NCI-H146 treated with DMSO at 0.1 percent for 48 hours (cell line): ENCODE measurements around the gene ROBO4.

Source experiments
- DNase-seq: peaks from one replicate; lab custom pipeline; 2025; ENCODE audit not compliant: unreplicated experiment; lab: John Stamatoyannopoulos, UW

The ROBO4 gene

DNA sequence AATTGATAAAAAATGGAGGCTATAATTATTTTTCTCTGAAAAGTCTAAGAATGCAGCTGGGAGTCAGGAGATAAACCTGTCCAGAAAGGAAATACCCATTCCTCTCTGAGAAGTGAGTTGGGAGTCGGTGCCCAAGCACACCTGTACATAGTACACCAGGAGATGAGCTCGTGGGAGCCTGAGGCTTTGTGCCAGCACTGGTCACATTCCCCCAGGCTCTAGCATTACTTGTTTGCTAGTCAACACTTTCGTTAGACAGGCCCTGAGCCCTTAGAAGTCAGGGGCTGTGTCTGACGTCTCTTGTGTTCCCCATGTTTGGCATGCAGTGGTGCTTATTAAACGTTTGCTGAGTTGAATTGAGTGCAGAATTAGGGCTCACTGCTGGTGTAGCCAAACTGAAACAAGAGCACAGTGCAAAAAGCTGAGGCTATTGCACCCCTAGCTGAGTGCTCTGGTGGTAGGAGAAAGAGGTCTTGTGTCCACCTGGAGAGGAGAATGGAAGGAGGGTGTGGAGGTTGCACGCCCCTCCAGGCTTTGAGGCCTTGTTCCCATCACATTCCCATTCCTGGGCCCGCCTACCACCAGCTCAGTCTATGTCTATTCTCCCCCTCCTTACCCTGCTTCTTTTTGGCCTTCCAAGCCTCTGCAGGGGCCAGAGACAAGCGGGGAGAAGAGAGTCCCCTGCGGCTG, 6.8 kb downstream of the ROBO4 start:
- DNase-seq, result no peak

DNA sequence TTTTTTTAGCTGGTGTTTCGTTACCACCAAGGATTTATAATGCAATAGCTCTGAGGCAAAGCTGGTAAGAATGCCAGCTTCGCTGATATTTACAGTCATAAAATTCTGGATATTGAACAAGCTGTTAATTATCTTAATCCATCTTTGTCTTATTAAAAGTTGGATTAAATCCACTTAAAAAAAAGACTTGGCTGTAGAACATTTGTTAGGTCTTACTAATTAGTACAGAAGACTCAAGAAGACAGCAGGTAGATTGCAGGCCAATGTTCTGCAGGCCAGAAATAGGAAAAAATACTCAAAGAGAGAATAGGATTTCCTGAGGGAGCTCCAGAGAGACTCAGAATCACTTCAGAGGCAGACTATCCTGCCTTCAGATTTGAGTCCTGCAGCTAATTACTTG, 7.5 kb downstream of the ROBO4 start:
- no peak for DNase-seq

DNA sequence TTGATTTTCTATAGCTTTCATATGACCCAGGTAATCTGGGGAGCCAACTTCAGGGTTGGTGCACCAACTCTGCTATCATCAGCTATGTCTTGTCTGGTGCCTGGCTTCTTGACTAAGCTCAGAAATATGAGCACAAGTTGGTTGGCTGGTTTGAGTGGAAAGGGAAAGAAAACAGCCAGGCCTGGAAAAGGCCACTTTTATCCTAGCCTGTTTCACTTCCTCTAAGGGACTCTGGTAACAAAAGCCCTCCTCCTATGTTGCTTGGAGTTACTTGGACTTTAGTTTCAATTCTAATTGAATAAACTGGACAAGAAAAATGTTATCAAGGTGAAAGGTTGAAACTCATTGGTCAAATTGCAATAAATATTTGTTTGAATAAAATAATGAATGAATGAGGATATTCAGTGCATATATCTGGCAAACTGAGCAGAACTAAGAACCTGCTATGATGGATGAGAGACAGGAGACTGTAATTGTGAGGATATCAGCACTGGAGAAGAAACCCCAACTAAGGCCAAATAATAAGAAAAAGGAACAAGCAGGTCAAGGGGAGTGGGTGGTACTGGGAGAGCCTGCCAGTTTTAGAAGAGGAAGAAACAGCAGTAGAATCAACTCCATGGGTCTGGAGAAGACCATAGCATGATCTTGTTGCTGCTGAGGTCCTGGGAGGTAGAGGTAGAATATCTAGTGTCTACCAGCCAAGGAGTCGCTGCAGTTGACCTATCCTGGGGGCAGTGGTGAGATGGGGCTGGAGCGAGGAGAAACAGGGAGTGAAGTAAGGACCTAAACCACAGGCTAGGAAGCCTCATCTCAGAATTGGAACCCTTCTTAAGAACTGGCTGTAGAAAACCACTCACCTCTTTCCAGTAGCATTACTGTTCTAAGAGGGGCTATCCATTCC, 8.2 kb downstream of the ROBO4 start:
- no peak for DNase-seq

DNA sequence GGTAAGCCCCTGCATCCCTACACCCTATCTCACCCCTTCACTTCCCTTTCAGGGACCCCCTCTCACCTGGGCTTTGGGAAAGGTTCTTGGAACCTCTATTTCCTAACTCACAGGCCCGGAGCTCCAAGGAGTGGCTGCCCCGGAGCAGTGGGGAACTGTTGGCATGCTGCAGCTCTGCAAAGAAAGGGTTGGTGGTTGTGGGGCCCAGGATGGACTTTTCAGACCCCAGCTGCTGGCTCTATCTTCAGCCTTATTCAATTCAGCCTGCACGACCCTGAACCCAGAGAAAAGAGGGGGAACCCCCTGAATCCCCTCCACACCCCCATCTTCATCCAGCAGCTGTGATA, 10.0 kb downstream of the ROBO4 start:
- DNase-seq, result no peak

DNA sequence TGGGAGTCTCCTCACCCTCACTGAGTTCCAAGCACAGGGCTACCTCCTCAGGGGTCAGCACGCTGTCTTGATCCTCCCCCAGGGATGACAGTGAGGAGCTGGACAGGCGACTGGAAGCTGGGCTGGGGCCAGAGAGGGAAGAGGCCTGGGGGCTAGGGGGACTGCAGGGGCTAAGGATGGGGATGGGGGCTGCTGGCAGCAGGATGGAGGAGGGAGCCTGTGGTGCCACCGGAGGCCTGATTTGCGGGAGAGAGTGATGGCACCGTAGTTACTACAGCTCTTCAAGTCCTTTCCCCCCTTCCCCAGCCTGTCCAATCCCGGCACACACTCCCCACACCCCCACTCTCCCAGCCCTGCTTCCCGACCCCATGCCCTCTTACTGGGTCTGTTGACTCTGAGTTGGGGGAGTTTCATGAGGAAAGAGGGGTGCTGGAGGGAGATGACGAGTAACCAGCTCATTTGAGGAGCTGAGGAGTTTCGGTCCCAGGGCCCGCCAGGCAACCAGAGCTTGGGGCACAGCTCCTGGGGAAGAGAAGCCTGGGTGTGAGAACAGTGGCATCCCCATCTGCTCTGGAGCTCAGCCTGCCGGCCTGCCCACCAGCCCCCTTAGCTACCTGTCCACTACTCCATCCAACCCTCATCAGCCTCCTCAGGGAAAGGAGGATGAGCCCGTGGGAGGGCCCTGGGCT, 10.5 kb downstream of the ROBO4 start:
- DNase-seq, result no peak

DNA sequence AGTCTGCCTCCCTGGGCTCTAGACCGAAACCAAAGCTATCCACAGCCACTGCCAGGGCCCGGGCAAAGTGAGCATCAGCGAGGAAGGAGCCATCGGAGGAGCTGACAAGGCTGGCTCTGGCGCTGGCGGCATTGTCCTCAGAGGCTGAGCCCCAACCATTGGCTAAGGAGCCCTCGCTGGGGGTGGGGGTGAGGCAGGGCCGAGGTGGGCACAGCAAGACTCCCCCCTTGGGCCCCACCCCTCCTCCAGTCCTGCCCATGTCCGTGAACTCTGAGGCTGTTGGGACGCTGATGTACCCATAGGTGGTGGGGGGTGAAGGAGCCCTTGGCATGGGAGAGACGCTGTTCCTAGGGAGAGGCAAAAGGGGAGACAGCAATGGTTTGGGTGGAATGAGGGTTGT, 11.2 kb downstream of the ROBO4 start:
- no peak for DNase-seq

DNA sequence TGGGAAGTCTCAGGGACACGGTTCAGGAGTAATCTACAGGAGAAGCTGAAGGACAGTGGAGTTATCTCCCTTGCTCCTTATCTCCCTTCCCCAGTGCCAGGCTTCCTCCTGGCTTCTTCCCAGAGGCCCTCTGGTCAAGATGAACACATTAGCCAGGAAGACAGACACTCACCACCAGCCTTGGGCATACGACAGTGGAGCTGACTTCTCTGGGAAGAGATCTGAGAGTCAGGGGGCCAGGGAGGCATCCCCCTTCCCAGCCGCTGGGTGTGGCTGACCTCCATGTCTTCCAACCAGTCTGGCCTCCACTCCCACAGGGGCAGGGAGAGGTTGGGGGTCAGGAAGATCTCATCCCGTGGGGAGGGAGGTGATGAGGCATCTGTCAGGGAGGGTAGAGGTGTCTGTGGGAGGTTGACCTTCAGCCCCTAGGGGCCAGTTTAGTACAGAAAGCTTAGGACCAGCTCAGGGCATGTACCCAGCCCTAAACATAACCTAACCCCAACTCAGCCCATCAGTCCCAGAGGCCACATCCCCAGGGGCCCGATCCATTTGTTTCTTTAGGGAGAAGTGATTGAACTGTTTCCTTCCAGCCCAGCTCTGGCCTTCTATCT, 12.7 kb downstream of the ROBO4 start:
- DNase-seq, result no peak

DNA sequence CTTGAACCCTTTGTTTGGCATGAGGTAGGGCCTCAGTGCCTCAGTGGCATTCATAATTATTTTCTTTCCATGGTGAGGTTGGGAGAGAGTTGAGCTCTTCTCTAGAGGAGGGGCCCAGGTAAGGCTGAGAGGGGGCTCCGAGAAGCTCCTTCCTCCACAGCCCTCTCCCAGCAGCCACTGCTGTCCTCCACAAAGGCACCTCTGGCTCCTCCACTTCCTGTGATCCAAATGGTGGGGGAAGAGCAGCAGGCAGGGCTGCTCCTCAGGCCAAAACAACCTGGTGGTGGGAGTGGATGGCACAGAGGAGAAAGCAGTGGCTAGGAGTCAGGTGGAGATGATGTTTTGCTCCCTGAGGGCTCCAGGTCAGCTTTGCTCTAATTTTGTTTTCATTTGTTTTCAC, 13.3 kb downstream of the ROBO4 start:
- DNase-seq, result no peak

DNA sequence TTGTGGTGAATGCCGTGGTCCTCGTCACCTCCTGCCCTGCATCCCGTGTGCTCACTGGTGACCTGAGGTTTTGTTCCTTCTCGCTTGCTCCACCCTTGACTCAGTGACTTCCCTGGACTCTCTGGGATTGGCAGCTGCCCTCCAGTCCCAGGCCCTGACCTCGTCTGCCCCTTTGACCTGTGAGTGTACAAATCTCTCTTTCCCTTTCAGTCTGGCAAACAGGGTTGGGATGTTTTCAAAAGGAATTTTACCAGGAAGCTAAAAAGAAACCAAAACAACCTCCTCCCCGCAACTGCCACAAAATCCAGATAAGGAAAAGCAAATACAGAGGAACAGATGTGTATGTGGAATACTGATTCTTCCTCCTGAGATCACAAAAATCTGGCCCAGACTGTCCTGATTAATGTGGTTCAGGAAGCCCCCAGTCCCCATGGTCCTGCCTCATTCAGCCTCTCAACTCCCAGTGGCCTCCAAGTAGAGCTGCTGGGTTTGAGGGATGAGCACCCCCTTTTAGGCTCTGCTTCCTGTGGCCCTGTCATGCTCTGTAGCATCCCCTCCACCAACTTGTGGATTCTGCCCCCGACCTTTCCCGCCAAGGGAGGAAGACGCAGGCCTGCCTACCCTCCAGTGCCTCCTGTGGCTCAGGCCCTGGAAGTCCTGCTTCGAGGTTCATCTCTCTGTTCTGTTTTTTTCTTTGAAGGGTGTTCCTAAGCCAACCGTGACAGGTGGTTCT, 15.2 kb downstream of the ROBO4 start:
- no peak for DNase-seq

DNA sequence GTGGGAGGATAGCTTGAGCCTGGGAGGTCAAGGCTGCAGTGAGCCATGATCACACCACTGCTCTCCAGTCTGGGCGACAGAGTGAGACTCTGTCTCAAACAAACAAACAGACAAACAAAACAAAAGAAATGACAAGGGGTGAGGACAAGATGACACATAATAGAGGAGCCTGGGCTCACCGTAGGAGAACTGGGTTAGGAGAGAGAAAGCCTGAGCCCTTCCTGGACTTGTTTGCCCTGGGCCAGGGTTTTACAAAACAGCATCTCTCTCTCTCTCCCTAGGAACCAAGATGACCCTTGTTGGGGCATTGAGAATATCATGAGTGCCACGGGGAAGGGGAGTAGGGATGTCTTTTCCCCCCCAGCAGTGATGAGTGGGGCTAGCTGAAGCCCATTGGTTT, 16.7 kb downstream of the ROBO4 start:
- DNase-seq, result no peak

DNA sequence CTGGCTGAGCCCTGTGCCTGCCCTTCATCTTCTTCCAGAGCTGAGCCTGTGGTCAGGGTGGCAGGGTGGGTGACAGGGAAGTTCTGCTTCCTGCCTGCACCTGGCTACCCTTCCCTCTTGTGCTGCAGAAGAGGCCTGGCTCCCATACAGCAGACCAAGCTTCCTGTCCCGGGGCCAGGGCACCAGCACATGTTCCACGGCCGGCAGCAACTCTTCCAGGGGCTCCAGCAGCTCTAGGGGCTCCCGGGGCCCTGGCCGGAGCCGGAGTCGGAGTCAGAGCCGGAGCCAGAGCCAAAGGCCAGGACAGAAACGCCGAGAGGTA, 17.4 kb downstream of the ROBO4 start:
- no peak for DNase-seq

DNA sequence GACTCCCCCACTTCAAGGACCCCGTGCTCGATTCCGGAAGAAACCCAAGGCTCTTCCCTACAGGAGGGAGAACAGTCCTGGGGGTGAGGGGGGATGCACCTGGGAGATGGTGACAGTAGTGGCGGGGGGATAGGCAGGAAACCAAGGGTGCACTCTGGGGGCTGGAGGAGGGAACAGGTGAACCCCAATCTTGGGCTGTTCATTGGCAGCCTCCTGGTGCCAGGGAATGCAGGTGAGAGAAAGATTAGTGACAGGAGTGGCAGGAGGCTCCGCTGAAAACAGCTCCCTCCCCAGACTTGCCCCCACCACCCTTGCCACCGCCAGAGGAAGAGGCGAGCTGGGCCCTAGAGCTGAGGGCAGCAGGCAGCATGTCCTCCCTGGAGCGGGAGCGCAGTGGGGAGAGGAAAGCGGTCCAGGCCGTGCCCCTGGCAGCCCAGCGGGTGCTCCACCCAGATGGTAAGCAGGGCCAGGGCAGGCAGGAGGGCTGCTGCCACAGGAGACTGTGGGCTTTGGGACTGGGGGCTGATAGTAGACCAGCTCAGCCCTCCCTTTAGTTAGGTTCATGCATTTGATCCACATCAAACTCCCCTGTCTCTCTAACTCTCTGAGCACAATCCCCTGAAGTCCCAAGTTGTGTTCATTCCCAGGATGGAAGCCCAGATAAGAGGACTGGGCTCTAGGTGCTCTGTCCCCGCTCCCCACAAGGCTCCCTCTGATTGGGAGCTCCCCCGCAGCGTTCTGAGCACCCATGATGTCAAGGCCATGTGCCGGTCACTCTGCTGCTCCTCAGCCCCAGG, 18.0 kb downstream of the ROBO4 start:
- DNase-seq, result no peak

DNA sequence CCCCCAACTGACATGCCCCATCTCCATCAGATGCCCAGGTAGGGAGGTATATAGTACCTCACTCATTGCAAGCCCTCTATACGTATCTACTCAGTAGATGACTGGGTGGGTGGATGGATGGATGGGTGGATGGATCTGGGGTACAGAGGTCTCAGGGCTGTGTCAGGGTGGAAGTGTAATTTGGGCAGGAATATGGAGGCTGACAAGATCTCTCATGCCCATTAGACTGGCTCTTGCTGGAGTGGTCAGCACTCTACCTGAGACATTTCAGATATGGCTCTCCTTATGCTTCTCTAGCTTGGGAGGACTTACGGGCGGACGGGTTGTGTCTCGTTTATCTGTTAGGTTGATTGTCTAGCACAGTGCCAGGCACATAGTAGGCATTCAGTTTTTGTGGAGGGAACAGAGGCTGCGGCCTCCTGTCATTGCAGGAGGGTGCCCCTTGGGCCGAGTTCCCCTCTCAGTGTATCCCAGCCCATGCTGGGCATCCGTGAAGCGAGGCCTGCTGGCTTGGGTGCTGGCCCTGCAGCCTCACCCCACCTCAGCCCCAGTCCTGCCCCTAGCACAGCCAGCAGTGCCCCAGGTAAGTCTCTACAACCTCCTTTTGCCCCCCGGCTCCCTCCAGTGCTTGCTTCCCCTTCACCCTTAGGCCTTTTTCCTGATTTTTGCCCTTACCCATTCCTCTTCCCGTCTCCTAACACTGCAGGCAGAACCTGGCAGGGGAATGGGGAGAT, 18.7 kb downstream of the ROBO4 start:
- no peak for DNase-seq

DNA sequence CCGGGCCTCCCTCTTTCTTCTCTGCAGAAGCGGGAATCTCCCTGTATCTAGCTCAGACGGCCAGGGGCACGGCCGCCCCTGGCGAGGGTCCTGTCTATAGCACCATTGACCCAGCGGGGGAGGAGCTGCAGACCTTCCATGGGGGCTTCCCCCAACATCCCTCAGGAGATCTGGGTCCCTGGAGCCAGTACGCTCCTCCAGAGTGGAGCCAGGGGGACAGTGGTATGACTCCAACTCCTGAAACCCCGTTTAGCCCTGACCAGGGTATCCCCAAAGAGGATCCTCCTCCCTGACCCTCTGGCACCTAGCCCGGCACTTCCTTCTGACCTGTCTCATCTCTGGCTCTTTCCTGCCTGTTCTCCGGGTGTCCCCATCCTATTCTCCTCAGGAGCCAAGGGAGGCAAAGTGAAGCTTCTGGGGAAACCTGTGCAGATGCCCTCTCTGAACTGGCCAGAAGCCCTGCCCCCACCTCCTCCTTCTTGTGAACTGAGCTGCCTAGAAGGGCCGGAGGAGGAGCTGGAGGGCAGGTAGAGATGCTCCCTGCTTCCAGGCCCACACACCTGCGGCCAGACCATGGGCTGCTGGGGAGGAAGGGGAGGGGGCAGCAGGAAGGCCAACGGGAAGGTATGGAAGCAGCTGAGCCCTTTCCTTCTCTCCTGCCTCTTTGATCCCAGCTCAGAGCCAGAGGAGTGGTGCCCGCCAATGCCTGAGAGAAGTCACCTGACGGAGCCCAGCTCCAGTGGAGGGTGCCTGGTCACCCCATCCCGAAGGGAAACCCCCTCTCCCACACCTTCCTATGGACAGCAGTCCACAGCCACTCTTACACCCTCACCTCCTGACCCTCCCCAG, 19.5 kb downstream of the ROBO4 start:
- no peak for DNase-seq

DNA sequence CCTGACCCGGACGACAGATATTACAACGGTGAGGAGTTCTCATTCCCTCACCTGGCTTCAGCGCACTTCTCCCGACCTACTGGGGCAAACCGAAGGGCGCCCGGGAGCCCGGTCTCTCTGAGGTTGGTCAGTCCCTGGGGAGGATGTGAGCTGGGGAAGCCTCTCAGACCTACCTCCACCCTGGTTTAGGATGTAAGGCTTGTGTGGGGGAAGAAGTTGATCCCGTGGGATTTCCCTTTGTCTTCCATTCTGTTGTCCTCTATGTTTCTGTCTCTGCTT, 20.1 kb downstream of the ROBO4 start:
- no peak for DNase-seq

DNA sequence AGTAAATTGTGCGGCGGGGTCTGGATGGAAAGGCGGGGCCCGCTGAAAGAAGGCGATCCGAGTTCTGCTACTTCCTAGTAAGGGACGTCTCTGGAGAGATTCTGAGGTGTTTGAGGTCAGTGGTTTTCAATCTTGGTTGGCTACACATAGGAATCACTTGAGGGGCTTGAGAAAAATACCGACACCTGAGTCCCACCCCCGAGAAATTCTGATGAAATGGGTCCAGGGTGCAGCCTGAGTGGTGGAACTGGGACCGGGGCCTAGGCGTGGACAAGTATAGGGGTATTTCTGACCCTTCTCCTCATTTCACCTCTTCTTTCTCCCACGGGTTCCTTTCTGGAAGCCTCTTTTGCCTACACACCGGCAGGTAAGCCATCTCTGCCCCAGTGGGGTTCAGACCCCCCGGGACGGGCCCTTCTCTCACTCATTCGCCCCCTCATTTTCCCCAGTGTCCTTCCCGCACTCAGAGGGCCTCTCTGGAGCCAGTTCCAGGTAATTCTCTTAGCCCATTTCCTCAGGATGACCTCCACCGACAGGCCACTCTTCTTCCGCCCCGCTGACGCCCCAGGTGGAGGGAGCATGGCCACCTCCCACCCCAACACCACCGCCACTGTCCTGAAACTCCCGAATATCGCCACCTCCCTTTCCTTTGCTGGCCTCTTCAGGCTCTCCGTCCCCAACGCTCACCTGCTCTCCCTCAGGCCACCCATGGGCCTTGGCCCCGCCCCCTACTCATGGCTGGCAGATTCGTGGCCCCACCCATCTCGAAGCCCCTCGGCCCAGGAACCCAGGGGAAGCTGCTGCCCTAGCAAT, 20.6 kb downstream of the ROBO4 start:
- no peak for DNase-seq

DNA sequence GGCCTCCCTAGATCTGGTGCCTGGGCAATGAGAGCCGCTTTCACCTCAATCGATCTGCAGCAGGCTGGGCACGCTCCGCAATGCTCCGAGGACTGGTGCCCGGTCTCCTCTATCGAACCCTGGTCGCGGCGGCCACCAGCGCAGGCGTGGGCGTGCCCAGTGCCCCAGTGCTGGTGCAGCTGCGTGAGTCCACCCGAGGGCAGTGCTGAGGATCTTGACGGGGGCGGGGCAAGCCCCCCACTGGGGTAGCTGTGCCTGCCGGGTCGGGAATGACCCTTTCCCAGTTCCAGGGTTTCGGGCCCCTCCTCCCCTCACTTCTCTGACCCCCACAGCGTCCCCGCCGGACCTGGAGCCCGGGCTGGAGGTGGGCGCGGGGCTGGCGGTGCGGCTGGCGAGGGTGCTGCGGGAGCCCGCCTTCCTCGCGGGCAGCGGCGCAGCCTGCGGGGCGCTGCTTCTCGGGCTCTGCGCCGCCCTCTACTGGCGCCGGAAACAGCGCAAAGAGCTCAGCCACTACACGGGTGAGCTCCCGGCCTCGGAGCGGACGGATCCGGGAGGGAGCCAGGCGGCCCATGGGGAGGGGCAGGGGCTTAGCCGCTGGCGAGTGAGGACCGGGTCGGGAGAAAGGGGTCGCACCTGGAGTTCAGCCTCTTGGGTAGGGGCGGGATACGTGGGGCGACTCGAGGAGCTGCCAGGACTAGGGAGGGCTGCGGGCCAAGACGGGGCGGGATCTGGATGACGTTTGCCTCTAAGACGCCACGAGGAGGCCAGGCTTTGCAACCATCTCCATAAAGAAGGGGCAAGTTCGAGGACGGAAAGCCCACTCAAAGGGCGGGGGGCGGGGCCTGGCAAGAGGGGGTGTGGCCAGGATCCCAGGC, 21.5 kb downstream of the ROBO4 start:
- peak; percentile 81 for DNase-seq
